HG03469 (cell line): ENCODE results near the gene ADISSP.

ENCODE experiments used
- ATAC-seq: cut with Tn5 transposase; IDR thresholded peaks from one replicate; pipeline ENCODE4 v1.9.1; 2021; ENCODE audit warnings: mild to moderate bottlenecking, moderate library complexity, moderate number of reproducible peaks; ENCODE audit not compliant: unreplicated experiment

The ADISSP gene

DNA sequence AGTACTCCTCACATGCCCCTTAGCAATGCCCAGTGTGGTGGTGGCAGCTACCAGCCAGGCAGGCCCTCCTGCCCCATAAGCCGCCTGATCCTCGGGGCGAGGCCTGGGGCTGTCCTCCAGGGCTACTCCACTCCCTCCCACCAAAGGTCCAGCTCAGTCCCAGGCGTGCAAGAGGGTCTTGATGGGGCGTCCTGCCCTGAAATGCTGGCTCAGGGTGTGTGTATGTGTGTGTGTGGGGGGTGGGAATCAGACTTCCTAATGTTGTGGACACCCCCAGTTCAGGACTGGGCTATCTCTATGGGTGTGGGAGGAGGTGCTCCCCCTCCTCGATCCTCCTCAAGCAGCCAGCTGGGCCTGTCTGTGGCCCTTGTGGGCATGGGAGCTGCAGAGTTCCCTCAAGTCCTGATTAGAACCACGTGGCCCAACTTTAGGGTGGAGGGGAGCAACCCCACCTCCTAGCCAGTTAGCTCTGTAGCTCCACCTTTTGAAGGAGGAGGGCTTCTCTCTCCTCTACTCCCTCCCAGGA is 27.6 kb downstream of the ADISSP start:
- ATAC-seq: no peak

DNA sequence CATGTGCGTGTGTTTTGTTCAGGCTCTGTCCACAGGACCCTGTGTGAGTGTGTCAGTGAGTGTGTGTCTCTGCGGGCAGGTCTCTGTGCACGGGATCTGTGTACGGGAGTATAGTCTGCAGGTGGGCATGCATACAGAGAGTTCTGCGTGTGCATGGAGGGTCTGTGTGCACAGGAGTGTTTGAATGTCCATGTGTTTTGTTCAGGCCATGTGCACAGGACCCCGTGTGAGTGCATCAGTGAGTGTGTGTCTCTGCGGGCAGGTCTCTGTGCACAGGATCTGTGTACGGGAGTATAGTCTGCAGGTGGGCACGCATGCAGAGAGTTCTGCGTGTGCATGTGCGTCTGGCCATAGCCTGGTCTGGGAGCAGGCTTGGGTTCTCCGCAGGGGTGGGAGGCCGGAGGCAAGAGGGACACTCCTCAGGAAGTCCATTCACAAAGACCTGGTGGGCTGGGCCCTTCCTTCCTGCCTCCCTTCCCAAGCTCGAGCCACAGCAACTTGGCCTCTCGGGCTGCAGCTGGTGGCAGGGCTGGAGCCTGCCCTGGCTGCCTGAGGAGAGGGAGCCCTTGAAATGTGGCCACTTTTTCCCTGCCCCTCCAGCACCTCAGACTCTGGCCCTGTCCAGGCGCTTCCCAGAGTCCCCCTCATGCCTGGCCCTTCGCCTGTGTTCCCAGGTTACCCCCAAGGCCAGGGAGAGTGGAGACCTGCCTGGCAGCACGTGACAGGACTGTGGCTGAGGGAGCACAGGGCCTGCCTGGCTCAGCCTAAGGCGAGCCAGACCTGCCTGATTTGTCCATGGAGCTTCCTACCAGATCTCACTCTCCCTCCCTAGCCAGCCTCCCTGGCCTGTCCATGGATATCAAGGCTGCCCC is 28.3 kb downstream of the ADISSP start:
- no peak for ATAC-seq

DNA sequence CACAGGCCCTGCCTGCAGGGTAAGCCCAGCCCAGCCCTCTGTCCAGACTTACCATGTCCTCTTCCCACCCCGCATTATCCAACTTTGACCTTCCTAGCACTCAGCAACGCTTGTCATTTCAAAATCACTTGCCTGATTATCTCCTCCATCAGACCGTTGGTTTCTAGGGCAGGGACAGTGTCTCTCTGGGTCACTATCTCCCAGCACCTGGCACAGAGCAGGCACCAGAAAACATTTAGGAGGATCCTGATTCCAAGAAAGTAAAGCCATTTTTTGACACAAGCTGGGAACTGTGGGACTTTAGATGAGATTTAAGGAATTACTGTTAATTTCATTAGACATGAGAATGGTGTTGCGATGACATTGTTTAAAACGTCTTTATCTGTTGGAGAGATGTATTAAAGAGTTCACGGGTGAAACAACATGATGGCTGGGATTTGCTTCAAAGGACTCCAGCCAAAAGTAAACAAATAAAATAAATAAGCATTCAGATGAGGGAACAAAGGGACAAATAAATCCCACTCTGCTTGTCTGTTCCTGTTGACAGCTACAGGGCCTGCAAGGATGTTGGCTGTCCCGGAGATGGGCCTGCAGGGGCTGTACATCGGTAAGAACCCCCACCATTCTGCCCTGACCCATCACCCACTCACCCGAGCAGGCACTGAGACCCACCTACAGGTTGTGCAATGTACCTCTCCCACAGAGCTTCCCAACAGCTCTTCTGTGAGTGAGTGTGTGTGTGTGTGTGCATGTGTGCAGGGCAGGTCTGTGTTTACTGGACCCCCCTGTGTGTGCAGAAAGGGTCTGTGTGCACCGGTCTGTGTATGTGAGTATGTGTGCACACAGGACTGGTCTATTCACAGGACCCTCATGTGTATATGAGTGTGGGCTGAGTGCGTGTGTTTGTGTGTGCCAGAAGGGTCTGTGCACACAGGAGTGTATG is 29.2 kb downstream of the ADISSP start:
- ATAC-seq: no peak

DNA sequence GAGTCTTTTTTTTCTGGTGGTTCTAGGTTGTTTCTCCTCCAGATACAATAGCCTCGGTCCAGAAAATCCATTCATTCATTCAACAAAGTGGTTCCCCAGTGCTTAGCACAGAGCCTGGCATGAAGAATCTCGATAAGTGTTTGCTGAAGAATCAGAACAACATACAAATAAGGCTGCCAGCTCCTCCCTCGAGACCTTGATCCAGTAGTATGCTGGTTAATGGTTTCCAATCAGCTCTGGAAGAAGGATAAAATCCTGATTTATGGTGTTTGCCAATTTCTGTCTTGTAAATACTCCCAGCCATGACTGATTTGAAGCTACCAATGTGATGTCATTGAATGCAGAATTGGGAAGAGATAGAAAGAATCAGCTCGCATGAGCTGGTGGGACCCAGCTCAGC is 31.8 kb downstream of the ADISSP start:
- no peak for ATAC-seq

DNA sequence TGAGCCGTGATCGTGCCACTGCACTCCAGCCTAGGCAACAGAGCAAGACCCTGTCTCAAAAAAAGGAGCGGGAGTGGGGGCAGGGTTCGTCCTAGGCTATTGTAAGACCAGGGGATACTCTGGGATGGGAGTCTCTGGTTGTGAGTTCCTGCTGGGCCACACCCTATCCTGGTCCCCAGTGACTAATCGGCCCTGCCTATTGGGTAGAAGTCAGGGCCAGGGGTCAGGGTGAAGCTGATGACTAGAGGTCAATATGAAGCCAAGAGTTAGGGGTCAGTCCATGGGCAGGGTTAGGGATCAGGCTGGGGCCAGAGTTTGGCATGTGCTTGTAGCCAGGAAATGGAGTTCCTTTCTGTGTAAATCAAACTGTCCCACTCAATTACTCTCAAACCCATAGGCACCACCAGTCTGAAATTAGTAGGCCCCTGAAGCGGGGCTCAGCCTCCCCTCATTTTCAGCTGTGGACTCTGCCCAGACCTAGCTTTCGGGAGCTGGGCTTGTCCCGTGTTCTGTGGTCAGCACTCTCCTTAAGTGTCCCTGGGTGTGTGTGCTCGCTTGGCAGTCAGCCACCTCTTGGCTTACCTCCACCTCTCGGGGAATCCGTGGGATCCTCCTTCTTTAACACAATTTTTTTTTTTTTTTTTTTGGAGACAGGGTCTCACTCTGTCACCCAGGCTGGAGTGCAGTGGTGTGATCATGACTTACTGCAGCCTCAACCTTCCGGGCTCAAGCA is 33.3 kb downstream of the ADISSP start:
- ATAC-seq: no peak

DNA sequence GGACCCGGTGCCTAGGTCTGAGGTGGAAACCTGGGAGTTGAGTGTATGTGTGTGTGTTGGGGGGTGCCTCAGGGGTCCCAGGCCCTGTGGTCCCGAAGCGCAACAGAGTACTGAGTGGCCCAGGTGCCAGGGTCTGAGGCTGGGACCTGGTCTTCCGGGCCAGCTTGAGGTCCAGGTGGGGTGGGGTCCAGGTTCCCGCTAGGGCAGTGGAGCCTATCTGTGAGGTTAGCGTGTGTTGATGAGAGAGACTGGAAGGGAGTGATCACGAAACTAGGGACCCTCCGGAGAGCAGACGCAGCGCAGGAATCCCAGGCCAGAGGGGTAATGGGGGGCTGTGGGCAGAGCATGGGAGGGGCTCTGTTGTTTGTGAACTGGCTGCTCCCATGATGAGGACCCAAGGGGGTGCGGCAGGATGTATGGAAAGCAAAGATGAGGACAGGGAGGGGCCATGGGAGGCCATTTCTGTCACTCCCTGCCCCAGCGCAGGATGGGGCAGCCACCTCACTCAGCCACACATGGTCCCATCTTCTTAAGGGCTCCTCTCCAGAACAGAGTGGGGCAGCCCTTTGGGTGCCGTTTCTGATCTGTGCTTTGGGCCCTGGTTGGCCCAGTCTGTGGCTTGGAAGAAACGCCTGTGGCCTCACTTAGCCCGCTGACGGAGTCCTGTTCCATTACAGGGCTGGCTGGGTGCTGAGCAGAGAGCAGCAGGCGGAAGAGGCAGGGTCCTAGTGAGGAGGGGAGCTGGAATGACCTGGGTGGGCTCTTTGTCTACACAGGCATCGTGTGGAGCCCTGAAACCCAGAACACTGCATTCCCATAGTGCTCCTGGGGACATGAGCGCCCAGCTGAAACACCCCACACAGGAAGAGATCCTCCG is 34.2 kb downstream of the ADISSP start:
- no peak for ATAC-seq

DNA sequence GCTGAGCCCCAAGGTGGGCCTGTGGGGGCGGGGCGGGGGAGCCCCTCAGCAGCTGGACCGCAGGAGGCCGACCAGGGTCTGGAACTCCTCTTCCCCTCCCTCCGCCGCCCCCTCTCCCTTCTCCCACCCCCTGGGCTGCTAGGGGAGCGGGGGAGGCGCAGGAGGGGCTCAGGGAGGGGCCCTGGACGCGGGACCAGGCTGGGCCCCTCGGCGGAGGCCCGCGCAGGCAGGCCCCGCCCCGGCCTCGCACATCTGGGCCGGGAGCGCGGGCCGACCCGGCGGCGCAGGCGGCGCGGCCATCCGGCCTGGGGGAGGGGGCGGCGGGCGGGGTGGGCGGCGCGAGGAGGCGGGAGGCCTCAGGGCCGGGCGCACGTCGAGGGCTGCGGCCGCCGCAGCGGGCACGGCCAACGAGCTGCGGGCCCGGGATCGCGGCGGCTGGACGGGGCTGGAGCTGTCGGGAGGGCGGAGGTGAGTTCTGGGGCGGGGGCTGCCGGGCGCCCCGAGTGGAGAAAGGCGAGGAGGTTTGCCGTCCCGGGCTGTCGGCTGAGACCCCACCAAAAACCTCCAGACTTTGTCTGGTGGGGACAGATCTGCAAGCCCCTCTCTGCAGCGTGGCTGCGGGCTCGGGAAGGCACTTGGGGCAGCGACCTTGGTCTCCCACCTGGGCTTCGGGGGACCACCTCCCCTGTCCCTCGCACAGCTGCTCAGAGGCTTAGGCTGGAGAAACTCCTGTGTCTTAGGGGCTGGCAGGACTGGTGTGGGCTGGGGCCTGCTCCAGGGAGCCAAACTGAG is 35.0 kb downstream of the ADISSP start, which contains the start of gene HSPA12B:
HSPA12B (plus strand) TSS at position 359 of the 792 bp plus-strand sequence. CDS start 5,990 bp downstream, outside the sequence.
- no peak for ATAC-seq

DNA sequence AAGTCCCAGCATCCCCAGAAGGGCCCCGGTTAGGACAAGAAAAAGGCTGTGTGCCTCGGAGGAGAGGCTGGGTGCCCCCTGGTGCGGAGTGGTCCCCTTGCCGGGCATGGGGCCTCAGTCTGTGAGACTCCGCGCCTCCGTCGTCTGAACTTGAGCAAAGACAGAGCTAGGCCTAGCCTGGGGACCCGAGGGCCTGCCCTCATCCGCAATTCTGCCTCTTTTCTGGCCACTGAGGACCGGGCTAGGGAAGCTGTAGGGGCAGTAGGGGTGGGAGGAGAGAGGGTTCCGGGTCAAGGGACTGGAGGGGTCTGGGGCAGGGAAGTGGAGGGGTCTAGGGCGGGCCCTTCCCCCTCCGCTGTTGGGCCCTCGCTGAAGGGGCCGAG is 35.6 kb downstream of the ADISSP start:
- ATAC-seq: no peak

DNA sequence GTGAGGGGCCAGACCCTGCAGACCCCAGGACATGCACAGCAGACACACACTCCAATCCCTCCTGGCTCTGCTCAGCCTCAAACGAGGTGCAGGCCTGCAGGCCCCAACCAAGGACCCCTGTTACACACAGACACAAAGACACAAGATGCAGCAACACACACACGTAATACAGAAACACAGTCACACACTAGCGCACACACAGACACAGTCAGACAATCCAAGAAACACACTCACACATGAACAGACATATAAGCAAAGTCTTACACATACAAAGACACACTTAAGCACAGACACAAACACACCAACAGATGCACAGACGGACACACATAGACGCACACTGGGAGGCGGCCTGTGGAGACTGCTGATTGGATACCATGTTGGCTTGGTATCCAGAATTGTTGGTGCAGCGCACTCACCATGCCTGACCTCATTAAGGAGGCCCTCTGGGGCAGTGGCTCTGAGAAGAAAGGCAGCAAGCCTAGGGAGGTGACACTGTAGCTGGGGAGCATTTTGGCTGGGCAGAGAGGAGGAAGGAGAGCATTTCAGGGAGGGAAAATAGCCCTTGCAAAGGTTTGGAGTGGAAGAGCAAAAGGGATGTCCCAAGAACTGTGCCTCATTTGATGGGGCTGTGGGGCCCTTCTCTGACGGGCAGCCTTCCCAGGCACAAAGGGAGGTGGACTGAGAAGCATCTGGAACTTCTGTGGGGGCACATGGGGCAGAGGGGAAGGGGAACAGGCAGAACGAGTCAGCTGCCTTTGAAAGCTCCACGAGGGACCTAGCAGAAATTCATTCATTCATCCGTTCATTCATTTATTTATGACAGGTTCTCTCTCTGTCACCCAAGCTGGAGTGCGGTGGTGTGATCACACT is 36.5 kb downstream of the ADISSP start:
- no peak for ATAC-seq

DNA sequence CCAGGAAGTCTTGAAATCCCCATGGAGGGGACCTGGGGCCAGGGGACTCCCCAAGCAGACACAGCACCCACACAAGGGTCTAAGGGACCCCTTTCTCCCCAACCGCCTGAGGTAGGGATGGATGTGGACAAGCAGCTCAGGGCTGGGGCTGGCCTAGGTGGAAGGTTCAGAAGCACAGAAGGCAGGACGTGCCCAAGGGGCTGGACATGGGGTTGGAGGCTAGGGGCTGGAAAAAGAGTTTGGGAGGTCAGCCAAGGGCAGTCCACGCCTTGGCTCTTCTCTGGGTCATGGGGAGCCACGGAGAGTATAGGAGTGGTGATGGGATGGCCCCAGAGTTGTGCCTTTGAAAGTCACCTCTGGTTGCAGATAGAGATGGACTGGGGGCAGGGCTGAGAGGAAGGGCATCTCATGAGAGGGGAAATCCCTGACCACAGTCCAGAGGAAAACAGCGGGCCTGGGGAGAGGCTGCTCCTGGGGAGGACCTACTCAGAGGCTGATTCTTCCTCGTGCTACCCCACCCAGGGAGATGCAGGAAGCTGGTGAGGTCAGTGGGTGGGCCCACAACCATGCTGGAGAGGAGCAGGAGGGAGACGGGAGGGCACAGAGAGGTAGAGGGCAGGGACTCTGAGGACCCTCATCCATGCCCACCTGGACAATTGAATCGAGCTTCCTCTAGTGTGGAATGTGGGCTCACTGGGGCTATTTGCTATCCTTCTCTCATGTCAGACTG is 37.6 kb downstream of the ADISSP start:
- no peak for ATAC-seq

DNA sequence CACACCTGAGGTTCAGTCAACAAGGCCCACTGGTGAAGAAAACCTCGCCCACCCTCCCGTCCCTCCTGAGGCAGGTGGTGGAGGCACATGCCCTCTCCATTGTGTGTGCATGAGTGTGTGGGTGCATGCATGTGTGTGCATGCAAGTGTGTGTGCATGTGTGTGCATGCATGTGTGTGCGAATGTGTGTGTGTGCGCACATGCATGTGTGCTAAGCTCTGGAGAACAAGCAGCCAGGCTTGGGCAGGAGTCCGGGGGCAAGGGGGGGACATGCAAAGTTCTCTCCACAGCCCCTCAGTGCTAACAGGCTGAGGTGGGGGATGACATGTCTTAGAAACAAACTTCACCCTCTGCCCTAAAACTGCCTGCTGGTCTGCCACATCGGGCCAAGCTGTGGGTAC is 38.2 kb downstream of the ADISSP start:
- no peak for ATAC-seq

DNA sequence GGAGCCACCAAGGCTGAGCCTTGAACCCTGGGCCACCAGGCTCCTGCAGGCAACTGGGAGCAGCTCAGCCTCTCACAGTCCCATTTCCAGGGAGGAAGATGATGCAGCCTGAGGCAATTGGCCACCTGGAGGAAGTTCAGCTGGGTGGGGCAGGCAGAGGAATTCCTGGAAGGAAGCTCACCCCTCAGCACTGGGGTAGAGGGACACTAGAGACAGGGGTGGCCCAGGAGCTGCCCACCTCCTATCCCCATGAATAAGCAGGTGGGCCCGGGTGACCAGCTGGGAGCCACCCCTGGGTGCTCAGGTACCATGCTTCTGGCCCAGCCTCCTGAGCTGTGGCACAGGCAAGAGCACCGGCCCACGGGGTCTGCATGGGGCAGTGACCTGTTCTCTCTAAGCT is 38.7 kb downstream of the ADISSP start:
- no peak for ATAC-seq

DNA sequence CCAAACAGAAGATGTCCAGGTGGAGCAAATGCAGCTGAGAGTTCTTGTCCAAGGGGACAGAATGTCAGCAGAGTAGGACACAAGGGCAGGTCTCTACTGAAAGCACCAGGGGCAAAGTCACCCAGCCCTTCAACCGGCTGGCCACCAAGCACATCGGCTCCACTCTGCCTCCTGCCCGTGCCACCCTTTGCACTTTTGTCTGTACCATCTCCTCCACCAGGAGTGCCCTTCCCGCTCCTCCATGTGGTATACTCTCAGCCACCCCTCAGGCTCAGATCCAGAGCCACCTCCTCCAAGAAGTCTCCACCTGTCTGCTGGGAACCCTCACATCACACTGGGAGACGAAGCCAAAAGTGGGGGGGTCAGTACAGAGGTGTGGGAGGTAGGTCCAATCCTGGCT is 39.2 kb downstream of the ADISSP start:
- no peak for ATAC-seq

DNA sequence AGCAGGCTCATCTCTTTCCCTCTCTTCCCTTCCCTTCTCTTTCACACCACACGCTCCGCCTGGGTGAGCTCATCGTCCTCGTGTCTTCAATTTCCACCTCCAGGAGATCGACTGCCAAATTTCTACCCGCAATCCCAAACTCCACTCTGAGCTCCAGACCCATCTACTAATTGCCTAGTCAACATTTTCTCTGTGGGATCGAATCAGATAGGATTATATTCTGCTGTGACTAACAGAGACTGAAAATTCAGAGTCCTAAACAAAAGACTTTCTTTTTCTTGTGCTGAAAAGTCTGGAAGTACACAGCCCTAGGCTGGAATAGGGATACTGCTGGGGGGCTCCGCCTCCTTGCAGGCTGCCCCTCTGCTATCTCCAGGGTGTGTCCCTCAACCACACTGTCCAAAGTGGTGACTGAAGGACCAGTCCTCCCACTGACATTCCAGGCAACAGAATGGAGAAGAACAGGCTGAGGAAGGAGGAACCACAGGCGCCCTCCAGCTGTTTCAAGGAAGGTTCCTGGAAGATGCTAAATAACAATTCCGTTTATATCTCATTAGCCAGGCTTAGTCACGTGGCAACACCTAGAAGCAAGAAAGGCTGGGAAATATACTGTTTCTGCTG is 40.0 kb downstream of the ADISSP start:
- no peak for ATAC-seq

DNA sequence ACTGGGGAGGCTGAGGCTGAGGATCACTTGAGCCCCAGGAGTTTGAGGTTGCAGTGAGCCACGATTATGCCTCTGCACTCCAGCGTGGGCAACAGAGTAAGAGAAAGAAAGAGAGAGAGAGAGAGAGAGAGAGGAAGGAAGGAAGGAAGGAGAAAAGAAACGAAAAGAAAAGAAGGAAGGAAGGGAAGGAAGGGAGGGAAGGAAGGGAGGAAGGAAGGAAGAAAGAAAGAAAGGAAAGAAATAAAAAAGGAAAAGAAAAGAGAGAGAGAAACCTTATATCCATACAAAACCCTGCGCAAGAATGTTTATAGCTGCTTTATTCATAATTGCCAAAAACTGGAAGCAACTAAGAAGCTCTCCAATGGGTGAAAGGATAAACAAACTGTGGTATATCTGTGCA is 43.2 kb downstream of the ADISSP start:
- no peak for ATAC-seq

DNA sequence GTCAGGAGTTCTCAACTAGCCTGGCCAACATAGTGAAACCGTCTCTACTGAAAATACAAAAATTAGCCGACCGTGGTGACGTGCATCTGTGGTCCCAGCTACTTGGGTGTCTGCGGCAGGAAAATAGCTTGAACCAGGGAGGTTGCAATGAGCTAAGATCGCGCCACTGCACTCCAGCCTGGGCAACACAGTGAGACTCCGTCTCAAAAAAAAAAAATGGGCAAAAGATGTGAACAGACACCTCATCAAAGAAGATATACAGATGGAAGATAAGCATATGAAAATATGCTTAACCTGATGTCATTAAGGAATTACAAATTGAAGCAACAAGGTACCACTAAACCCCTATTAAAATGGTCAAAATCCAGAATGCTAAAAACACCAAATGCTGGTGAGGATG is 44.3 kb downstream of the ADISSP start:
- no peak for ATAC-seq

DNA sequence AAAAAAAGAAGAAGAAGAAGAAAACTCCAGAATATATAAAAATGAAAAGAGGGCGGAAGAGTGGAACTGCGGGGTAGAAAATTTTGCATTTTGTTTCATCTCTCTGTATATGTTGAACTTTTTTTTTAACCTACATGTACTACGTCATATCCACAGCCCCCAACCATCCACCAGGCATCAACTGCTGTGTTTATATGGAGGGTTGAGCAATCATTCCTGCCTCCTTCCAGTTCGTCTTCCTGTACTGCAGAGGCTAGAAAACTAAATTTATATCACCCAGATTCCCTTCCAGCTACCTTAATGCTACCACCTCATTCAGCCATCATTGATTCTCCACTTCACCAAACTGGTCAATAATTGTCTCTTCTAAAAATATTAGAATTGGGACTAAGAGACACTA is 45.6 kb downstream of the ADISSP start:
- ATAC-seq: no peak
